GM19239 (cell line): ENCODE results near the gene HAO1.
"Not testable (repeated sequence)": the region's sequence is repeated elsewhere in the genome, so short reads cannot be mapped to it uniquely, and the experiment has no call there.

Experiments used
- DNase-seq: peaks from one replicate; pipeline ENCODE4 v3.0.0; 2011; ENCODE audit warnings: low spot score; ENCODE audit not compliant: insufficient read length
- FAIRE-seq: peaks from 2 replicates; lab custom pipeline; 2011; peaks lifted over from hg19 to GRCh38; lab: Jason Lieb, UNC

The HAO1 gene

GRCh38 chr20:7940341-7940740 is at the start of gene HAO1:
Gene HAO1 (minus strand): TSS chr20:7940458. CDS start chr20:7940422, 36 bp downstream.
- no peak for DNase-seq
- no peak for FAIRE-seq

- no peak for FAIRE-seq
- no peak for DNase-seq
These were observed 49.1 kb upstream of the HAO1 start for GRCh38 chr20:7989379-7989778.

- FAIRE-seq (no peak), DNase-seq (no peak)
These were observed 45.7 kb upstream of the HAO1 start for GRCh38 chr20:7985916-7986315.

GRCh38 chr20:7984192-7984591 is 43.9 kb upstream of the HAO1 start:
- FAIRE-seq (no peak), DNase-seq (no peak)

- FAIRE-seq, result no peak
These were observed 41.1 kb upstream of the HAO1 start for GRCh38 chr20:7981374-7981773.

GRCh38 chr20:7980332-7981046 is 40.2 kb upstream of the HAO1 start:
- FAIRE-seq, result peak; percentile 76
- DNase-seq, result peak; percentile 6

More at GRCh38 chr20:7981374-7981773, 41.1 kb upstream of the HAO1 start:
- no peak for DNase-seq

GRCh38 chr20:7977709-7978108 is 37.5 kb upstream of the HAO1 start:
- FAIRE-seq (no peak), DNase-seq (no peak)

- DNase-seq, result no peak
These were observed 35.7 kb upstream of the HAO1 start for GRCh38 chr20:7975851-7976414.

GRCh38 chr20:7974785-7975435 is 34.7 kb upstream of the HAO1 start:
- FAIRE-seq, result no peak
- DNase-seq, result no peak

More at GRCh38 chr20:7975851-7976414, 35.7 kb upstream of the HAO1 start:
- FAIRE-seq, result no peak

- DNase-seq (no peak), FAIRE-seq (no peak)
These were observed 31.4 kb upstream of the HAO1 start for GRCh38 chr20:7971536-7972280.

GRCh38 chr20:7967199-7967844 is 27.1 kb upstream of the HAO1 start:
- DNase-seq (no peak), FAIRE-seq (no peak)

GRCh38 chr20:7966176-7966575 is 25.9 kb upstream of the HAO1 start:
- DNase-seq (no peak), FAIRE-seq (no peak)

- DNase-seq, result no peak
- FAIRE-seq, result no peak
These were observed 19.2 kb upstream of the HAO1 start for GRCh38 chr20:7959484-7959883.

- DNase-seq, FAIRE-seq: not testable (repeated sequence)
These were observed 16.3 kb upstream of the HAO1 start for GRCh38 chr20:7956561-7956960.

- FAIRE-seq (no peak), DNase-seq (no peak)
These were observed 10.1 kb upstream of the HAO1 start for GRCh38 chr20:7950387-7950786.

GRCh38 chr20:7943891-7944290 is 3.6 kb upstream of the HAO1 start:
- DNase-seq (no peak), FAIRE-seq (no peak)

- DNase-seq, result no peak
- no peak for FAIRE-seq
These were observed 595 bp downstream of the HAO1 start for GRCh38 chr20:7939663-7940062.

- no peak for DNase-seq
- no peak for FAIRE-seq
These were observed 2.2 kb downstream of the HAO1 start for GRCh38 chr20:7938058-7938457.

GRCh38 chr20:7937328-7937727 is 2.9 kb downstream of the HAO1 start:
- DNase-seq, result no peak
- no peak for FAIRE-seq

- peak; percentile 83 for FAIRE-seq
These were observed 5.2 kb downstream of the HAO1 start for GRCh38 chr20:7935027-7935551.

More at GRCh38 chr20:7935027-7935551, 5.2 kb downstream of the HAO1 start:
- peak; percentile 0 for DNase-seq
